HL-60/S4 treated with phorbol 12-myristate 13-acetate at 8.2 ng/mL for 4 days and 3 days (cell line): Measurements from ENCODE around the gene SLC17A2.

Source experiments
- in situ Hi-C: fragments of 300-500 bp; cut with MboI; formaldehyde crosslinking; loops from 2 replicates; pipeline ENCODE4 v1.15.0; 2022; ENCODE audit warnings: low sequenced_read_pairs

The SLC17A2 gene

GRCh38 chr6:25921525-25922203 is 8.8 kb downstream of the SLC17A2 start:
- in situ Hi-C loops, result no loop called here

- in situ Hi-C loops, result no loop called here
Measured at GRCh38 chr6:25919657-25920056, 10.8 kb downstream of the SLC17A2 start.

GRCh38 chr6:25918083-25918683 is 12.3 kb downstream of the SLC17A2 start:
- in situ Hi-C loops, result no loop called here

- in situ Hi-C loops, result no loop called here
Measured at GRCh38 chr6:25916789-25917490, 13.6 kb downstream of the SLC17A2 start.

DNA sequence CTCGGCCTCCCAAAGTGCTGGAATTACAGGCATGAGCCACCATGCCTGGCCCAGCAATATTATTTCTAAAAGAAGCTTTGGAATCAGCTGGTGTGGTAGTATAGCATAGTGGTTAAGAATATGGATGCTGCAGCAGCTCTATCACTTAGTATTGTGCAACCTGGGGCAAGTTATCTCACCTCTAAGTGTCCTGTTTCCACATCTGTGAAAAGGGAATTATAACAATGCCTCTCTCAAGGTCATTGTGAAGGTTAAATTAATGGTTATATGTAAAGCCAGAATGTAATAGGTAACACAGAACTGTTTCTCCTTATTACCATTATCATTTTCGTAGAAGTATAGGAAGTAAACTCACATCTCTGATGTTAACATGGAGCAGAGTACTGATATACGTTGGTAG is 14.2 kb downstream of the SLC17A2 start:
- in situ Hi-C loops, result no loop called here

- in situ Hi-C loops, result no loop called here
Measured at GRCh38 chr6:25913741-25914140, 16.8 kb downstream of the SLC17A2 start.

- in situ Hi-C loops, result no loop called here
Measured at GRCh38 chr6:25911351-25911750, 19.1 kb downstream of the SLC17A2 start.

GRCh38 chr6:25907475-25908014 is 22.9 kb downstream of the SLC17A2 start:
- in situ Hi-C loops, result no loop called here

DNA sequence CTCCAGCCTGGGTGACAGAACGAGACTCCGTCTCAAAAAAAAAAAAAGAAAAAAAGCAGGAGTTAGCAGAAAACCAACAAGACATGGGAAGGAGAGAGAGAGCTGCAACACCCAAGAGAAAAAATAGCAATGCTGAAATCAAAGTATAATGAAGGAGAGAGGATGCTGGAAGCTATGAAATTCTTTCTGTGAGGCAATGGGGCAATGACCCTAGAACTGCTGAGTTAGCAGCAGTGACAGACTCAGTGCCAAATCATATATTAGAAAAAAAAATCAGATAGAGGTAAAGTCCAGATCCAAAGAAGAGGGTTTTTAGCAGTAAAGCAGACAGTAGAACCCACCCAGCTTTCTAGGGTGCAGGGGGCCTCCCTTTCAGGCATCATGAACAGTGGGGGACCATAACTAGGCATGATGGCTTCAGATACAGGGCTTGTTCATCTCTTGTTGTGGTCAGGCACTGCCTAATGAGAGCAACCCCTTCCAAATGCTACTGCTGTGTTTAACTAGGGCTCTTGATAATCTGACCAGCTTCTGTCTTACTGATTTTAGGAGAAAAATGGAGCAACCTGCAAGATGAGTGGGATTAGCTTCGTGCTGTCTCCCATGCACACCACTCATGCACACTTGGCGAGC is 26.9 kb downstream of the SLC17A2 start:
- in situ Hi-C loops, result no loop called here

DNA sequence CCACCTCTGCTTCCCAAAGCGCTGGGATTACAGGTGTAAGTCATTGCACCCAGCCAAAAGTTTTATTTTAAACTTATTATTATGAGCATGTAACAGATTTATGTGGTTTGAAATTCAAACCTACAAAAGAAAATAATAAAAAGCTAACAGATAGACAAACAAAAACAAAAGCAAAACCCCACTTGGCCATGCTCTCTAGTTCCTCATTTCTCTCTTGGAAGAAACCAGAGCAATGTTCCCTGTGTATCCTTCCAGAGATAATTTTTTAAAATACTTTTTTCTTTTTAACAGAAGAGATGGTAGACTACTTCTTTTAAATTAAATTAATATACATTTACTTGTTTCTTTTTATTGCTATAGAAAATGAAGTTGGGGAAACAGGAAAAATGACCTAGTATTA is 28.4 kb downstream of the SLC17A2 start:
- in situ Hi-C loops, result no loop called here

DNA sequence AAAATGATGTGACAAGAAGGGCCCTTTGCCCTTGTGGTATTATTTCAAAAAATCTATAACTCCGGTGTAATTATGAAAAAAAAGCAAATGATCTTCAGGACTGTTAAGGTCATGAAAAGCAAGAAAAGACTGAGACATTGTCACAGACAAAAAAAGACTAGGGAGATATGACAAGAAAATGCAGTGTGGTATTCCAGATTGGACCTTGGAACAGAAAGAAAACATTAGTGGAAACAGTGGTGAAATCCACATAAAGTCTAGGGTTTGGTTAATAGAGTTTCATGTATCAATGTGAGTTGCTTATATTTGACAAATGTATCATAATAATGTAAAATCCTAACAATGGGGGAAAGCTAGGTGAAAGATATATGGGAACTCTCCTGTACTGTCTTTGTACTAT is 29.6 kb downstream of the SLC17A2 start:
- in situ Hi-C loops, result no loop called here

DNA sequence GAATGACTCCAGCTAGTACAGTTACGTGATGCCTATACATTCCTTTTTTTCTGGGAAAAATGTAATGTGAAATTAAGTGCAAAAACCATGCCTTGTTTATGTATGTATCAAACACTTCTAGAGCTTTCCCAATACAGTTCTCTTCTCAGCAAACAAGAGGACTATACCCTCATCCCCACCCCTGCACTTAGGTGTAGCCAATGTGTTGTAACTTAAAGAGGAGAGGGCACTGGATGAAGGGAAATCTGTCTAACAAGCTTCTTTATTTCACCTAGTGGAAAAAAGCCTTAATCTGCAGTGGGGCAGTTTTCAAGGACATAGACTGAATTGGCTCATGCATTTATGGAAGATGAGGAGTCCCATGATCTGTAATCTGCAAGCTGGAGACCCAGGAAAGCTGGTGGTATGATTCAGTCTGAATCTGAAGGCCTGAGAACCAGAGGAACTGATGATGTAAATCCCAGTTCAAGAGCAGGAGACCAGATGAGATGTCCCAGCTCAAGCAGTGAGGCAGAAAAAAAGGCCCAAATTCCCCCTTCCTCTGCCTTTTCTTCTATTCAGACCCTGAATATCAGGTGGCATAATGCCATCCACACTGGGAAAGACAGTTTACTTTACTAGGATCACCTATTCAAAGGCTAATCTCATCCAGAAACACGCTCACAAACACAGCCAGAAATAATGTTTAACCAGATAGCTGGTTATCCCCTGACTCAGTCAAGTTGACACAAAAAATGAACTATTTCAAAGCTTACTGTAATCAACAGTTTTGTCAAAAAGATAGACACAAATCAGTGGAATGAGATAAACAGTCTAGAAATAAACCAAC is 30.7 kb downstream of the SLC17A2 start:
- in situ Hi-C loops, result no loop called here

- in situ Hi-C loops, result no loop called here
Measured at GRCh38 chr6:25899123-25899522, 31.4 kb downstream of the SLC17A2 start.

DNA sequence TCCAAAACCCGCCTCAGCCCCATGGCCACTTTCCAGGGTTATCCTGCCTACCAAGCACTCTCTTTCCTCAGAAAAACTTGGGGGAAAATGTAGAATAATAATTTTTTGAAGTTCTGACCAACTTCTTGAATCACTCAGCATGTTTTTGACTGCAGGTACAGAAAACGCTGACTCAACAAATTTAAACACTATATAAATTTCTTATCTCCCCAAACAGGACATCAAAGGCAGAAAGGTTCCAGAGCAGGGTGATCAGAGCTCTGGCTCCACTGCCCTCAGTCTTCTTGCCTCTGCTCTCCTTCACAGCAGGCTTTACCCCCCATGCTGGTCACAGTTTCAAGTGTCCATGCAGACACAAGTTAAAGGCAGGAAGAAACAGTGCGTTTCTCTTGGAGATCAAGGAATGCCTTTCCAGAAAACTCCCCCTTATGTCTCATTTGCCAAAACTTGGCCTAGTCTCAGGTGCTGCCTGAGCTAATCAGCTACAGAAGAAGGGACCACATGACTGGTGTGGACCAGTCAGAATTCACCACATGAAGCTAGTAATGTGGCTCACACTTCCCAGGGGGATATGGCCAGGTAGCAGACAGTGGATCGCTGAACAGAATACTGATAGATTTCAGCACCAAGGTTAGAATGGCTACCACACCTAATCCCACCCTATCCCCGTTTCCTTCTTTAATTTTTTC is 32.1 kb downstream of the SLC17A2 start:
- in situ Hi-C loops, result no loop called here

DNA sequence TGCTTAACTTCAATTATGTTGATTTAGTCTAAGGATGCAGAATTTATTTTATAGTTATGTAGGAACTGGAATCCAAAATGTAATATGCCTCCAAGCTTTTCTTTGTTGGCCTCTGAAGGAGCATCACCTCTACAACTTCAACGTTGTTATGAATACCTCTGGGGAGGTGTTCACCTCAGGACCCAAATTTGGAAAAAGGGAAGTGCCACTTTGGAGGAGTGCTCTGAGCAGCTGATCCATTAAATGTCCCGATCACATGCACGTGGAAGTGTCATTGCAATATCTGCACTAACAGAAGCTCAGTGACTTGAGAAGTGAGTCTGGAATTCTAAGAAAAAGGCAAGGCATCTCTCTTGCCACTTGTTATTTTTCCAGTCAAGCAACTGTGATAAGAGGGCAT is 34.2 kb downstream of the SLC17A2 start:
- in situ Hi-C loops, result no loop called here

- in situ Hi-C loops, result no loop called here
Measured at GRCh38 chr6:25895771-25896170, 34.7 kb downstream of the SLC17A2 start.

GRCh38 chr6:25893778-25894177 is 36.7 kb downstream of the SLC17A2 start:
- in situ Hi-C loops, result no loop called here

- in situ Hi-C loops, result no loop called here
Measured at GRCh38 chr6:25892877-25893276, 37.6 kb downstream of the SLC17A2 start.

DNA sequence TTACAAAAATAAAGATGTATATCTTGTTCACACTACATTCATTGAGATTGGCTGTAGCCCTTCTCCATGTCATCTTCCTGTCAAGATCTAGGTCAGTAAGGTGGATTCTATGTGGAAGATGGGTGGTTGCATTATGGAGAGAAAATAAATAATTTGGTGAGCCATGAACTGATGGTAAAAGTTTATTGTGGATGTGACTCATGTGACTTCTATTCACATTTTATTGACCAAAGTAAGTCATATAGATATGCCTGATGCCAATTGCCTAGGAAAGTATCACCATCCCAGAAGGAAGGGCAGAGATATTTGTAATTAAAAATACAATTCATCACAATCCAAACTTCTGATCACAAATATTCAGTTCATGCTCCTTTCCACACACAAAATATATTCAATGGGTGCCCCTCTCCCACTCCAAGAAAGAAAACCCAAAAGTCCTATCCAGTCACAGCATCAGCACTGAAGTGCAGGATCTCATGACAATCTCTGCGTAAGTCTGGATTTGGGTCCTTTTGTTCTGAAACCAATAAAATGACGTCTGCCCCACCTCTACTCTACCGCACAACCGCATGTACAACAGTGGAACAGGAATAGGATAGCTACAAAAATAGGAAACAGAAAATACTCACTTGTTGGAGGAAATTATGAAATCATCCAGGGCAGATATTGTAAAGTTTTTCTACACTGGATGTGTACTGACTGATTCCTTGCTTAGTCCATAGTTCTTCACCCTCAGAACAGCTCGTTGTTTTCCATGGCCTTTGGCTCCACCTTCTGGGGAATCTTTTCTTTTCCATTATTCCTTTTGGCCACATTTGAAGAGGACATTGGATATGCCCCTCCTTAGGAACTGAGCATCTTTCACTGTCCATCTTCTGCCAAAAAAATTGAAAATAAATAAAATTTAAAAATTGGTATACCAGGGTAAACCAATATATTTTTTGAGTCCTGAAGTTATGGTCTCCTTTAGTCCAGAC is 40.3 kb downstream of the SLC17A2 start:
- in situ Hi-C loops, result no loop called here
